Left kidney (tissue), 2 donors: ENCODE data around the gene DDN. TPM values are rescaled to one million over a fixed set of nuclear protein-coding genes. Genes with fewer than 3 reads are reported as not detected.

Source experiments
- DNase-seq: peaks from one replicate; pipeline ENCODE4 v3.0.0-alpha.2; 2013
- polyA plus RNA-seq: library from polyadenylated mRNA; unstranded; fragments of 120-200 nt; gene quantifications from one replicate; pipeline ENCODE4 v1.2.1, GENCODE V29; 2013; ENCODE audit not compliant: insufficient read length

Gene DDN
- polyA plus RNA-seq, 1 donor = 65.9 TPM

- no peak for DNase-seq
Observed at GRCh38 chr12:49032276-49032675, 33.1 kb upstream of the DDN start.

- no peak for DNase-seq
Observed at GRCh38 chr12:49031573-49032161, 32.5 kb upstream of the DDN start.

GRCh38 chr12:49030714-49031572 is 31.8 kb upstream of the DDN start:
- no peak for DNase-seq

GRCh38 chr12:49030119-49030518 is 30.9 kb upstream of the DDN start:
- no peak for DNase-seq

- no peak for DNase-seq
Observed at GRCh38 chr12:49028666-49029275, 29.6 kb upstream of the DDN start.

GRCh38 chr12:49027846-49028555 is 28.8 kb upstream of the DDN start:
- no peak for DNase-seq

GRCh38 chr12:49026678-49027480 is 27.7 kb upstream of the DDN start:
- DNase-seq = no peak

- no peak for DNase-seq
Observed at GRCh38 chr12:49026101-49026500, 26.9 kb upstream of the DDN start.

GRCh38 chr12:49025463-49025862 is 26.3 kb upstream of the DDN start:
- no peak for DNase-seq

GRCh38 chr12:49024543-49024942 is 25.4 kb upstream of the DDN start:
- no peak for DNase-seq

- DNase-seq = no peak
Observed at GRCh38 chr12:49023812-49024211, 24.6 kb upstream of the DDN start.

- no peak for DNase-seq
Observed at GRCh38 chr12:49022558-49023178, 23.5 kb upstream of the DDN start.

GRCh38 chr12:49021292-49021915 is 22.2 kb upstream of the DDN start:
- no peak for DNase-seq

- DNase-seq = no peak
Observed at GRCh38 chr12:49020441-49020840, 21.3 kb upstream of the DDN start.

GRCh38 chr12:49019443-49020324 is 20.5 kb upstream of the DDN start:
- no peak for DNase-seq

- no peak for DNase-seq
Observed at GRCh38 chr12:49019120-49019430, 19.9 kb upstream of the DDN start.

GRCh38 chr12:49018261-49019119 is 19.3 kb upstream of the DDN start, which contains the start of gene PRKAG1:
Gene PRKAG1, minus strand, starts transcription at chr12:49018776. Its CDS starts 36 bp downstream, at chr12:49018740.
- peak; percentile 96 for DNase-seq

GRCh38 chr12:49017891-49018260 is 18.7 kb upstream of the DDN start:
- no peak for DNase-seq

GRCh38 chr12:49015196-49015595 is 16.0 kb upstream of the DDN start:
- no peak for DNase-seq
